CD4-positive, alpha-beta T cell treated with Interleukin-17A for 4 hours (primary cell): ENCODE data around the gene TMEM266.

Experiments
- DNase-seq: peaks from one replicate; pipeline ENCODE4 v3.0.0-alpha.2; 2020; ENCODE audit warnings: mixed read lengths

TMEM266 gene

GRCh38 chr15:76206325-76206976 is 146.7 kb downstream of the TMEM266 start:
- DNase-seq: no peak

GRCh38 chr15:76208084-76208785 is 148.4 kb downstream of the TMEM266 start:
- DNase-seq: no peak

GRCh38 chr15:76208786-76209424 is 149.1 kb downstream of the TMEM266 start:
- DNase-seq: no peak

GRCh38 chr15:76209523-76209922 is 149.7 kb downstream of the TMEM266 start:
- DNase-seq: no peak

- DNase-seq: no peak
These were observed 150.2 kb downstream of the TMEM266 start for GRCh38 chr15:76209942-76210341.

GRCh38 chr15:76215634-76216033 is 155.8 kb downstream of the TMEM266 start:
- DNase-seq: no peak

GRCh38 chr15:76217029-76217881 is 157.5 kb downstream of the TMEM266 start:
- no peak for DNase-seq

GRCh38 chr15:76217882-76218217 is 158.1 kb downstream of the TMEM266 start:
- DNase-seq: no peak

GRCh38 chr15:76221085-76221767 is 161.4 kb downstream of the TMEM266 start:
- no peak for DNase-seq

GRCh38 chr15:76222159-76222558 is 162.4 kb downstream of the TMEM266 start:
- no peak for DNase-seq

- no peak for DNase-seq
These were observed 163.7 kb downstream of the TMEM266 start for GRCh38 chr15:76223521-76223920.

GRCh38 chr15:76229266-76229665 is 169.5 kb downstream of the TMEM266 start:
- no peak for DNase-seq

GRCh38 chr15:76233921-76234320 is 174.1 kb downstream of the TMEM266 start:
- DNase-seq: no peak

GRCh38 chr15:76234337-76234889 is 174.6 kb downstream of the TMEM266 start:
- DNase-seq: no peak

GRCh38 chr15:76235186-76235826 is 175.5 kb downstream of the TMEM266 start:
- no peak for DNase-seq

GRCh38 chr15:76236350-76236749 is 176.6 kb downstream of the TMEM266 start:
- no peak for DNase-seq

- DNase-seq: no peak
These were observed 180.0 kb downstream of the TMEM266 start for GRCh38 chr15:76239786-76240185.

GRCh38 chr15:76245072-76245610 is 185.4 kb downstream of the TMEM266 start:
- no peak for DNase-seq

- no peak for DNase-seq
These were observed 191.9 kb downstream of the TMEM266 start for GRCh38 chr15:76251717-76252116.

GRCh38 chr15:76252249-76252648 is 192.5 kb downstream of the TMEM266 start:
- DNase-seq: no peak

- DNase-seq: no peak
These were observed 194.1 kb downstream of the TMEM266 start for GRCh38 chr15:76253691-76254473.
